SH-SY5Y (cell line): ENCODE measurements around the gene TENT4A.

Experiments
- GATA2 ChIP-seq: IDR thresholded peaks from 2 replicates; pipeline ENCODE4 v1.6.1; 2011; ENCODE audit warnings: mild to moderate bottlenecking, low read depth, low read length
- GATA3 ChIP-seq: IDR thresholded peaks from 2 replicates; pipeline ENCODE4 v1.6.1; 2011; ENCODE audit warnings: low read depth, mild to moderate bottlenecking, low read length, moderate library complexity

- TF ChIP-seq GATA3 (no peak), GATA2 (no peak)
These were observed 68.5 kb downstream of the TENT4A start for GRCh38 chr5:6781716-6782115.
